Astrocyte (in vitro differentiated cells and primary cell): ENCODE data around the gene PBX3.

Experiments
- EZH2 ChIP-seq: IDR thresholded peaks from 2 replicates; pipeline ENCODE4 v1.6.1; 2012; ENCODE audit warnings: mild to moderate bottlenecking, low read length, inconsistent platforms; ENCODE audit not compliant: insufficient read depth
- TF ChIP-seq, protein P1 (sequence below): IDR thresholded peaks from 2 replicates; pipeline ENCODE4 v1.5.1; 2011; ENCODE audit warnings: low read depth, mild to moderate bottlenecking, inconsistent platforms, low read length, moderate library complexity; ENCODE audit not compliant: insufficient read depth

DNA sequence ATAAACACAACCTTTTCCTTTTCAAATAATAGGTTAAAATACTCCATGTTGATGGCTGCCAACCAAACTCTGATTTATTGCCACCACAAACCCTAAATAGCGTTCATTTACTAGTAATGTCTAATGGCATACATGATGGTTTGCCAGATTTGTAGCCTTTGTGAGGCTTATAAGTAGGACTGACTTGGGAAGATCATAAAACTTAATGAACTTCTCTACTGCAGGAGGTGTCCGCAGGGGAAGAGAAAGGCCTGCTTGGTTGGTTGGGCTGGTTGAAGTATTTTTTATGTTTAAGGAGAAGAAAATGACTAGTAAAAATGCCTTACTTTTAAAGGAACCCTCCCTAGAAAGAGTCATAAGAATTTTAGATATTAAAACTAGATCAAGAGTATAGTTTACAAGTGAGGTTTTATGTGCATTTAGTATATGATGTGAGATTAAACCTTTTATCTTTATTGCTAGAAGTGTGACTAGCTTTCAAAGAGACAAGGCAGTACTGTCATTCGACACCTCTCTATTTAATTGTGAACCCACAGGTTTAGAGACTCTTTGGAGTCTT, 5.0 kb downstream of the PBX3 start:
- TF ChIP-seq, protein P1, sequence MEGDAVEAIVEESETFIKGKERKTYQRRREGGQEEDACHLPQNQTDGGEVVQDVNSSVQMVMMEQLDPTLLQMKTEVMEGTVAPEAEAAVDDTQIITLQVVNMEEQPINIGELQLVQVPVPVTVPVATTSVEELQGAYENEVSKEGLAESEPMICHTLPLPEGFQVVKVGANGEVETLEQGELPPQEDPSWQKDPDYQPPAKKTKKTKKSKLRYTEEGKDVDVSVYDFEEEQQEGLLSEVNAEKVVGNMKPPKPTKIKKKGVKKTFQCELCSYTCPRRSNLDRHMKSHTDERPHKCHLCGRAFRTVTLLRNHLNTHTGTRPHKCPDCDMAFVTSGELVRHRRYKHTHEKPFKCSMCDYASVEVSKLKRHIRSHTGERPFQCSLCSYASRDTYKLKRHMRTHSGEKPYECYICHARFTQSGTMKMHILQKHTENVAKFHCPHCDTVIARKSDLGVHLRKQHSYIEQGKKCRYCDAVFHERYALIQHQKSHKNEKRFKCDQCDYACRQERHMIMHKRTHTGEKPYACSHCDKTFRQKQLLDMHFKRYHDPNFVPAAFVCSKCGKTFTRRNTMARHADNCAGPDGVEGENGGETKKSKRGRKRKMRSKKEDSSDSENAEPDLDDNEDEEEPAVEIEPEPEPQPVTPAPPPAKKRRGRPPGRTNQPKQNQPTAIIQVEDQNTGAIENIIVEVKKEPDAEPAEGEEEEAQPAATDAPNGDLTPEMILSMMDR: no peak
- no peak for TF ChIP-seq EZH2
